ENCODE data around the gene KL. TPM values are rescaled to one million over a fixed set of nuclear protein-coding genes. Genes with fewer than 3 reads are reported as not detected.

Gene KL
- total RNA-seq, 1 donor from 2014 or later: 1.2 TPM

DNA sequence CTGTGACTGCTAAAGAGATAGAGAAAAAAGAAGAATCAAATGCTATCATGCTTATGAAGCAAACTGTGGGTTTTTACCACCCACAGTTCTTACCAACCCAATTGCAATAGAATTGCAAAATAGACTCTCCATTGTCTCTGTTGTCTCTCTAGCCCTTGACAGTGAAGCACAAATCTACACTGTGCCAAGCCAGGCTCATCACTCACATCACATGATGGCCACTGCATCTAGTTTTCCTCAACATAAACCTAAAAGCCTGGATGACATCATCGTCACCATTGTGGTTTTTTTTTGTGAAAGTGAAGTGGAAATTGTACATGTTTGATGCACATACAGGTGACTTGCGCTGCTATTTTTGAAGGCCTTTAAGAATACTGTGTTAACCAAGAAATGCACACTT, 56.1 kb downstream of the KL start:
- Histone ChIP-seq H3K4me3 (no peak overlapping the region), H3K4me1 (no peaks in the 10 kb centered on the region), H3K27ac (replicated peaks) (no peak overlapping the region), H3K9me3 (replicated peaks) (no peaks in the 10 kb centered on the region), H3K36me3 (no peaks in the 10 kb centered on the region), H3K27me3 (ENCODE audit: low read depth) (no peaks in the 10 kb centered on the region)
- no peak for TF ChIP-seq CTCF (IDR thresholded peaks at IDR 0.05; ENCODE audit: borderline replicate concordance)
- no peak for DNase-seq
- intact Hi-C loops (cut with micrococcal nuclease): no loop called here

DNA sequence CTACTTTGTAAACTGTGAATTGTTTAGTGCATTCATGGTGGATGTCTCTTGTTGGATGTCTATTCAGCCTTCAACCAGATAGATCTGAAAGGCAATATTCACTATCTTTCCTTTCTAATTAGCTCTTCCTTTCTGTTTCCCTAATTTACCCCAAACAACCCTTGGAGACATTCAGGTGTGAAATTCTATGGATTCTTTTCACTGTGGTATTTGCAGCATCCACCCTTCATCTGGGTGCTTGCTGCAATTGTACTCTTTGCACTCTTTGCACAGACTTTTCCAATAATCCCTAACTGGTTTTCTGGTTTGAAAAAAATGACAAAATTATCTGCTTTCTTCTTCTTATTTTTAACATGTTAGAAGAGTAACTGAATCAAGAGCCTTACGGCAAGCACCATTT, 56.5 kb downstream of the KL start:
- Histone ChIP-seq H3K27ac (replicated peaks) (no peak overlapping the region), H3K36me3 (no peaks in the 10 kb centered on the region), H3K27me3 (ENCODE audit: low read depth) (no peaks in the 10 kb centered on the region), H3K9me3 (replicated peaks) (no peaks in the 10 kb centered on the region), H3K4me1 (no peaks in the 10 kb centered on the region), H3K4me3 (no peak overlapping the region)
- no peak for TF ChIP-seq CTCF (IDR thresholded peaks at IDR 0.05; ENCODE audit: borderline replicate concordance)
- no peak for DNase-seq
- intact Hi-C loops (cut with micrococcal nuclease): no loop called here

GRCh38 chr13:33073338-33073737, 57.1 kb downstream of the KL start:
- TF ChIP-seq CTCF (IDR thresholded peaks at IDR 0.05; ENCODE audit: borderline replicate concordance): no peak
- Histone ChIP-seq H3K4me3 (no peak overlapping the region), H3K36me3 (no peaks in the 10 kb centered on the region), H3K27ac (replicated peaks) (no peak overlapping the region), H3K27me3 (ENCODE audit: low read depth) (no peaks in the 10 kb centered on the region), H3K4me1 (peaks cover 5% of the 10 kb centered on the region), H3K9me3 (replicated peaks) (no peaks in the 10 kb centered on the region)
- intact Hi-C loops (cut with micrococcal nuclease): no loop called here
- no peak for DNase-seq

DNA sequence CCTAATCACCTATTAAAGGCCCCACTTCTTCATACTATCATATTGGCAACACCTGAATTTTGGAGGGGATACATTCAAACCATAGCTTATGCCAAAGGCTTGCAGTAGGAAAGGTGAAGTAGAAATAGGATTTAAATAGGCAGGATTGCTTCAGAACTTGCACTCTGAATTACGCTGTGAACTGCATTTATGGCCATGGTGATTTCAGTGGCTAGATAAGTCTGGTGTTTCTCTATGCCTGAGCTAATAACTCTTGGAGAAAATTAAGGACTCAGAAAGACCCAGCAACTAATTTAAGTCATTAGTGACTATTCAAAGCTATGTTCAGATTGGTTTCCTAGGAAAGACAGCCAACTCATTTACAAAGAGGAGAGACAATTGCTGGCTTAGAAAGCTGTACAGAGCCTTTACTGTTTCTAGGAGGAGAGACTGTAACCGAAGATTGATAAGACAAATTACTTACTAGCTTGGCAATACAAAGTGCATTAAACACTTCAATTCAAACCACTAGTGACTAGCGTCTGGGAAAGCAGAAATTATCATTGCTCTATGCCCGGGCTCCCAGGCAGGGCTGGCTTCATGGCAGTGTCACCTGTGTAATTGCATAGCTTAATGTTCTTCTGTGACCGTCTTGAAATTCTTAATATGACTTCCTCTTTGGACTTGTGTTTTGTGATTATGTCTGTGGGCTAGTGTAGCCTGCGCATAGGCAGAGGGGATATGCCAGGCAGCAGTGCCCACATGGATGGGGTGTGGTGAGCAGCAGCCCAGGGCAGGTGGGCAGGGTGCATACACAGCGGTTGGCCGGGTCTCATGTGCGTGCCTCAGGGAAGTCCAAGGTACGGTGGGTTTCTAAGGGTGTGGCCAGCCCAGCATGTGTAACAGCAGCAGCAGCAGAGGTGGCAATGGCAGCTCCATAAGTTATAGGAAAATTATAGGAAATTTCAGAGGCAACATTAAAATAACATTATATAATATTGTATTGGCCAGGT, 60.1 kb downstream of the KL start:
- intact Hi-C loops (cut with micrococcal nuclease): no loop called here
- Histone ChIP-seq H3K27me3 (ENCODE audit: low read depth) (no peaks in the 10 kb centered on the region), H3K4me3 (no peak overlapping the region), H3K9me3 (replicated peaks) (no peaks in the 10 kb centered on the region), H3K27ac (replicated peaks) (no peak overlapping the region), H3K4me1 (peaks cover 12% of the 10 kb centered on the region), H3K36me3 (no peaks in the 10 kb centered on the region)
- TF ChIP-seq CTCF (IDR thresholded peaks at IDR 0.05; ENCODE audit: borderline replicate concordance): no peak
- DNase-seq: no peak

- Histone ChIP-seq H3K36me3 (no peaks in the 10 kb centered on the region), H3K4me1 (peaks cover 13% of the 10 kb centered on the region), H3K27ac (replicated peaks) (no peak overlapping the region), H3K27me3 (ENCODE audit: low read depth) (no peaks in the 10 kb centered on the region), H3K9me3 (replicated peaks) (no peaks in the 10 kb centered on the region), H3K4me3 (no peak overlapping the region)
- TF ChIP-seq CTCF (IDR thresholded peaks at IDR 0.05; ENCODE audit: borderline replicate concordance): no peak
- no peak for DNase-seq
- intact Hi-C loops (cut with micrococcal nuclease): no loop called here
Measured at GRCh38 chr13:33078263-33078662, 62.0 kb downstream of the KL start.
